ENCODE data around the gene PPP1R14D.

The PPP1R14D gene

GRCh38 chr15:40782609-40783227 lies 45.8 kb downstream of the PPP1R14D start:
- peak; percentile 60 to 61 for DNase-seq (ENCODE audit: low read depth in 2 of 2)

- DNase-seq (ENCODE audit: low read depth in 2 of 2): peak in 1 of 2 donors; percentile 48
Measured at GRCh38 chr15:40776537-40777141, 51.9 kb downstream of the PPP1R14D start.

- DNase-seq (ENCODE audit: low read depth in 2 of 2): no peak
Measured at GRCh38 chr15:40775740-40776536, 52.6 kb downstream of the PPP1R14D start.

GRCh38 chr15:40775007-40775406 lies 53.5 kb downstream of the PPP1R14D start:
- DNase-seq (ENCODE audit: low read depth in 2 of 2): no peak

GRCh38 chr15:40773902-40774301 lies 54.6 kb downstream of the PPP1R14D start:
- DNase-seq (ENCODE audit: low read depth in 2 of 2): no peak

GRCh38 chr15:40773496-40773895 lies 55.0 kb downstream of the PPP1R14D start:
- no peak for DNase-seq (ENCODE audit: low read depth in 2 of 2)

GRCh38 chr15:40772014-40772413 lies 56.5 kb downstream of the PPP1R14D start:
- DNase-seq (ENCODE audit: low read depth in 2 of 2): no peak

GRCh38 chr15:40771242-40771641 lies 57.3 kb downstream of the PPP1R14D start:
- no peak for DNase-seq (ENCODE audit: low read depth in 2 of 2)

- no peak for DNase-seq (ENCODE audit: low read depth in 2 of 2)
Measured at GRCh38 chr15:40770147-40770721, 58.3 kb downstream of the PPP1R14D start.

- peak; percentile 60 to 62 for DNase-seq (ENCODE audit: low read depth in 2 of 2)
Measured at GRCh38 chr15:40769274-40770146, 59.0 kb downstream of the PPP1R14D start, which contains the start of gene C15orf62. TSS of gene C15orf62 (plus strand) at chr15:40769980. CDS start at chr15:40770496, 516 bp downstream.

- DNase-seq (ENCODE audit: low read depth in 2 of 2): no peak
Measured at GRCh38 chr15:40768521-40769273, 59.8 kb downstream of the PPP1R14D start.

GRCh38 chr15:40767838-40768500 lies 60.5 kb downstream of the PPP1R14D start:
- no peak for DNase-seq (ENCODE audit: low read depth in 2 of 2)

GRCh38 chr15:40766906-40767837 lies 61.3 kb downstream of the PPP1R14D start:
- DNase-seq (ENCODE audit: low read depth in 2 of 2): no peak

- DNase-seq (ENCODE audit: low read depth in 2 of 2): no peak
Measured at GRCh38 chr15:40766194-40766815, 62.2 kb downstream of the PPP1R14D start.

Measured in stimulated activated CD8-positive, alpha-beta memory T cell treated with anti-CD3 and anti-CD28 coated beads, Interleukin-15, amount 100 ng/mL, for 48 hours (primary cell).